OCI-LY3 (cell line): ENCODE data around the gene PPP2R2D.

ENCODE experiments used
- CTCF ChIP-seq: fragments of 200-600, 300-600 bp; sonication (generic); IDR thresholded peaks from 2 replicates; pipeline ENCODE4 v1.5.1; 2014; ENCODE audit warnings: antibody characterized with exemption, low read length, low read depth
- EZH2phosphoT487 ChIP-seq: fragments of 200-600 bp; shearing (Covaris generic); IDR thresholded peaks from 2 replicates; pipeline ENCODE4 v1.6.1; 2018; ENCODE audit warnings: antibody characterized with exemption, mixed run types, low read depth

- TF ChIP-seq CTCF, result no peak
- TF ChIP-seq EZH2phosphoT487, result no peak
Measured at GRCh38 chr10:131852823-131853609, 47.8 kb upstream of the PPP2R2D start.
